Ureter (tissue), 1 donor: ENCODE measurements around the gene AKTIP. TPM values are rescaled to one million over a fixed set of nuclear protein-coding genes. Genes with fewer than 3 reads are reported as not detected.

ENCODE experiments used
- DNase-seq: peaks from one replicate; pipeline ENCODE4 v3.0.0-alpha.2; 2020; ENCODE audit warnings: low spot score
- total RNA-seq: library from RNA; stranded (reverse); gene quantifications from one replicate; pipeline ENCODE4 v1.2.4, GENCODE V29; 2023
- donor health status: DM: yes; HTN: yes; CAD: no.

Gene AKTIP
- total RNA-seq, 1 donor from 2014 or later: 59.6 TPM

GRCh38 chr16:53480394-53480793 lies 22.6 kb downstream of the AKTIP start:
- DNase-seq: no peak

GRCh38 chr16:53478965-53479364 lies 24.0 kb downstream of the AKTIP start:
- DNase-seq: no peak

GRCh38 chr16:53476867-53477266 lies 26.1 kb downstream of the AKTIP start:
- no peak for DNase-seq

GRCh38 chr16:53465606-53466280 lies 37.3 kb downstream of the AKTIP start:
- DNase-seq: no peak

- no peak for DNase-seq
Measured at GRCh38 chr16:53458635-53459034, 44.4 kb downstream of the AKTIP start.

GRCh38 chr16:53457670-53458069 lies 45.3 kb downstream of the AKTIP start:
- DNase-seq: no peak

GRCh38 chr16:53456625-53457024 lies 46.4 kb downstream of the AKTIP start:
- no peak for DNase-seq

GRCh38 chr16:53453928-53454327 lies 49.1 kb downstream of the AKTIP start:
- DNase-seq: no peak

GRCh38 chr16:53449816-53450517 lies 53.0 kb downstream of the AKTIP start:
- DNase-seq: no peak

- DNase-seq: no peak
Measured at GRCh38 chr16:53446090-53446489, 56.9 kb downstream of the AKTIP start.

- DNase-seq: no peak
Measured at GRCh38 chr16:53445534-53445933, 57.5 kb downstream of the AKTIP start.

Other genes with a start within 250 kb of the AKTIP start
- gene RBL2, start 68.7 kb downstream of the AKTIP start, total RNA-seq: 74.9 TPM
- 14.1 TPM for gene RPGRIP1L, start 200.7 kb upstream of the AKTIP start, total RNA-seq
- gene FTO, start 200.9 kb upstream of the AKTIP start, total RNA-seq: 116 TPM